Nucleus accumbens (tissue), 56 donors: Measurements from ENCODE around the gene ZFP57.

Source experiments
- DNase-seq, 56 donors: peaks; one replicate each; lab custom pipeline; 2025; lab: John Stamatoyannopoulos, UW

ZFP57 gene

GRCh38 chr6:29656798-29657197 is 24.2 kb downstream of the ZFP57 start, which contains the start of gene MOG:
MOG (plus strand) TSS chr6:29657092; CDS start chr6:29657210, 118 bp downstream.
- peak; percentile 10 to 96 (median 86) for DNase-seq

GRCh38 chr6:29656157-29656556 is 24.8 kb downstream of the ZFP57 start:
- DNase-seq = peak in 15 of 56 donors; percentile 9 to 39 (median 26)

GRCh38 chr6:29655658-29656057 is 25.3 kb downstream of the ZFP57 start:
- DNase-seq = peak in 4 of 56 donors; percentile 8 to 24 (median 20)

GRCh38 chr6:29653452-29654038 is 27.4 kb downstream of the ZFP57 start:
- peak in 24 of 56 donors; percentile 3 to 83 (median 35) for DNase-seq

- DNase-seq = no peak
Measured at GRCh38 chr6:29652198-29652584, 28.8 kb downstream of the ZFP57 start.

- DNase-seq = no peak
Measured at GRCh38 chr6:29651413-29652197, 29.3 kb downstream of the ZFP57 start.

GRCh38 chr6:29649701-29650673 is 31.0 kb downstream of the ZFP57 start:
- DNase-seq = peak; percentile 73 to 100 (median 96)

- no peak for DNase-seq
Measured at GRCh38 chr6:29647927-29648642, 32.9 kb downstream of the ZFP57 start.

GRCh38 chr6:29641430-29642148 is 39.4 kb downstream of the ZFP57 start:
- no peak for DNase-seq

- no peak for DNase-seq
Measured at GRCh38 chr6:29637247-29637646, 43.7 kb downstream of the ZFP57 start.

- DNase-seq = peak in 3 of 56 donors; percentile 49 to 63 (median 58)
Measured at GRCh38 chr6:29633534-29633905, 47.4 kb downstream of the ZFP57 start.

- peak in 54 of 56 donors; percentile 43 to 93 (median 78) for DNase-seq
Measured at GRCh38 chr6:29632789-29633533, 48.0 kb downstream of the ZFP57 start, which contains the start of gene GABBR1. GABBR1 (minus strand) TSS chr6:29633183; CDS start chr6:29632385, 798 bp downstream.

GRCh38 chr6:29631860-29632731 is 48.9 kb downstream of the ZFP57 start:
- DNase-seq = peak in 40 of 56 donors; percentile 7 to 79 (median 50)

- DNase-seq = no peak
Measured at GRCh38 chr6:29631209-29631810, 49.6 kb downstream of the ZFP57 start.

- DNase-seq = no peak
Measured at GRCh38 chr6:29630315-29630714, 50.6 kb downstream of the ZFP57 start.

- DNase-seq = no peak
Measured at GRCh38 chr6:29629571-29629970, 51.4 kb downstream of the ZFP57 start.
